HG02852 (cell line): ENCODE measurements around the gene MATN4.

Experiments
- ATAC-seq: cut with Tn5 transposase; IDR thresholded peaks from one replicate; pipeline ENCODE4 v1.9.1; 2021; ENCODE audit warnings: mild to moderate bottlenecking, moderate library complexity; ENCODE audit not compliant: unreplicated experiment

The MATN4 gene

GRCh38 chr20:45293041-45294002 is 14.8 kb downstream of the MATN4 start:
- no peak for ATAC-seq

GRCh38 chr20:45292343-45292742 is 15.8 kb downstream of the MATN4 start:
- no peak for ATAC-seq

DNA sequence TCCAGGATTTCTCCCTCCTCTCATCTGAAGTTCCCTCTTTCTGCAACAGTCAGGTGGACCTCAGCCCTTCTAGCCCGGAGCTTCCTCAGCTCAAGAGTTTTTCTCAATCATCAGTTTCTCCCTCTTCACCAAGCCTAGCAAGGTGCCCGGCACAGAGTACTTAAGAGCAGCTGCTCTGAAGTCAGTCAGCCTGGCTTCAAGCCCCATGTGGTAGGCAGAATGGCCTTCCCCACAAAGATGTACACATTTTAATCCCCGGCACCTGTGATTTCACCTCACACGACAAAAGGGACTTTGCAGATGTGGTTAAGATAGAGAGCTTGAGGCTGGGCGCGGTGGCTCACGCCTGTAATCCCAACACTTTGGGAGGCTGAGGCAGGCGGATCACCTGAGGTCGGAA is 16.6 kb downstream of the MATN4 start:
- no peak for ATAC-seq

- ATAC-seq, result no peak
These were observed 17.3 kb downstream of the MATN4 start for GRCh38 chr20:45290677-45291355.

DNA sequence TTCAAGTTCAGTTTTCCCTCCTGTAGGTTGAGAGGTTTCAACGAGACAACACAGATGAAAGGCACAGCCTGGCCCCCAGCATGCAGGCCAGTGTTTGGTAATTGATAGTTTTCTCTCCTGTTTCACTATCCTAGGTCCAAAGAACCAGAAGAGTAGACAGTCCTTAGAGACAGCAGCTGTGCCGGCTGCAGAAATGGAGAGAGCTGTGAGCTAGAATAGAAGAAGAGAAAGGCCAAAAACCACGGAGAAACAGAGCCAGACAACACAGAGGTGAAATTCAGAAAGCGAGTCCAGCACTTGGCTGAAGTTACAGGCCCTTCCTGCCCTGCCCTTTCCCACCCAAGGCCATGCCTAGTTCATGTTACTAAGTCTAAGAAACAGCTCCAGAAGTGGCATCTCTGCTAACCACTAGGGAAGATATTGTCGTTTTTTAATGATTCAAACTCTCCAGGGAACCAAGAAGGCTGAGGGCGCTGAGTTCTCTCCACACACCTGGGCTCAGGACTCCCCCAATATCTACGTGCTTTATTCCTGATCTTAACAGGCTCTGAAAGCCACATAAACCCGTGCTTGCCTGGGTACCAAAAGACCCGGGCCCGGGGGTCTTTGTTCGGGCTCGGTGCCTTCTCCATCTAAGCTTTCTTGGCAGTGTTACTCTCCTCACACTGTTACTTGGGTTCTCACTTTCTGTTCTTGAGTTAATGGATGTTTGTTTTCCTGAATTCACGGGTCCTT is 18.0 kb downstream of the MATN4 start:
- ATAC-seq, result no peak

DNA sequence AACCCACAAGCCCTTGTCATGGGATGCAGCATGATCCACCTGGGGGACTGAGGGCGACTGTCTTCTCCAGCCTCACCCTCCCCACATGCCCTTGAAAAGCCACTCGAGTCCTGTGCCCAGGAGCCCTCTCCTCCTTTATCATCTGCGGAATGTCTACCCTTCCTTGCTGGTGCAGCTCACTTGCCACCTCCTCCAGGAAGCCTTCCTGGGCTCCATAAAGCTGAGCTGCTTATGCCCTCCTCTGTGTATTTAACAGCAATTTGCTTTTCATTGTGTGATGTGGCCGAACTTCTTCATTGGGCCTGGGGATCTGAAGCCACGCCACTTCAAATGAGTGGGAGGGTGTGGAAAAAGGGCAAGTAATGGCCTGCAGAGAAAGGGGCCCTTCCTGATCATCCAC is 19.2 kb downstream of the MATN4 start:
- no peak for ATAC-seq

GRCh38 chr20:45288376-45288775 is 19.7 kb downstream of the MATN4 start:
- no peak for ATAC-seq

DNA sequence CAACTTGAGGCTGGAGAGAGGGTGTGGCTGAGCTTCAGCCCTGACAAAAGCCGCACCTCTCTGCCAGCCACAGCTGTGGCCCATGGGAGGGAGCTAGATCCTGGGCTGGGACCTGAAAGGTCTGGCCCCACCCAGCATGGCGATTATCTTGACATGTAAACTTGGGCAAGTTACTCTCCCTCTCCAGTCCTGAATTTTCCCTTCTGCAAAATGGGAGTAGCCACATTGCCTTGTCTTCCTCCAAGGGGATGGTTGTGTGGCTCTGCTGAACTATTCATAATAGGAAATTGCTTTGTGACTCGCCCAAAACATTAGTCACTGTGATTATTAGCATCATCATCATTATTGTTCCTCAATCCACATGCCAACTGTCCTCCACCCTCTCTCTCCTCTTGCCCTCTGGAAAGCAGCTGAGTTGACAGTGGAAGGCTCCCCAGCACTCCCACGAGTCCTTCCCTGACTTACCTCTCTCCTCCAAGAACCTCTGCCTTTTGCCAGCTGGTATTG is 24.5 kb downstream of the MATN4 start:
- no peak for ATAC-seq

GRCh38 chr20:45282700-45283550 is 25.2 kb downstream of the MATN4 start:
- ATAC-seq, result no peak

- ATAC-seq, result no peak
These were observed 28.1 kb downstream of the MATN4 start for GRCh38 chr20:45279992-45280391.

GRCh38 chr20:45275338-45275737 is 32.8 kb downstream of the MATN4 start:
- ATAC-seq, result no peak

DNA sequence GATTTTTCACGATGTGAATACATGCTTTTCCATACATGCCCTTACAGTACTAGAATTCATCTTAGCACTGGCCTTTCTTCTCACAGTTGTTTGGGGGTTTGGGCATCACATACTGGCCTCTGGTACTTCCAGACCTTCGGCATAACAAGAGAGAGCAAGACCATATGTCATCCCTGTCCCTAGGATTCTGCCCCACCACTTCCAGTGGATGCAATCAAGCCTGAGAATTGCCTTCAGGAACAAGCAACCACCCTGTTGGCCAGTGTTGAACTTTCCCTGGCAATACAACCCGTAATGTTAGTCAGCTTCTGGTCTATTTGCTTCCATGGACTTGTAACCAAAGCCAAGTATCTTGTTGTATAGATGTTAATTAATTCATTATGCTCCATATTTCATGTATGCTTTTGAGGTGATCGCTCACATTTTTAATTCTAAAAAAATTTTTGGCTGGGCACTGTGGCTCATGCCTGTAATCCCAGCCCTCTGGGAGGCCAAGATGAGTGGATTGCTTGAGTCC is 38.3 kb downstream of the MATN4 start:
- ATAC-seq, result no peak

DNA sequence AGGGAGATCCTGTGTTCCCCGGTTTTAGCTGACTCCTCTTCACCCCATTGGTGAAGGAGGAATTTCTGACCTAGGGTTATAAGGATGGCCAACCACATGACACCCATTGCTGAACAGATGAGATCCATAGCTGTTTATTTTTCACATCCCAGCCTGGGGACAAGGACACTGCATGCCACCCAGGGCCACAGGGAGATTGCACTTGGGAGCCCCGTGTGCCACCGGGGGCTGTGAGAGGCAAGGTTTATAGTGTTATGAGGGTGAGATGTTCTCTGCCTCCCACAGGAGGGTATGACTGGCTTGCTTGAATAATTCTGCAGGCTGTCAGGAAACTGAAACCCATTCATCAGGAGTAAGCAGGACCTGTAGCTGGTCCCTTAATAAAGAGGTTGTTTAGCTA is 39.0 kb downstream of the MATN4 start:
- no peak for ATAC-seq

DNA sequence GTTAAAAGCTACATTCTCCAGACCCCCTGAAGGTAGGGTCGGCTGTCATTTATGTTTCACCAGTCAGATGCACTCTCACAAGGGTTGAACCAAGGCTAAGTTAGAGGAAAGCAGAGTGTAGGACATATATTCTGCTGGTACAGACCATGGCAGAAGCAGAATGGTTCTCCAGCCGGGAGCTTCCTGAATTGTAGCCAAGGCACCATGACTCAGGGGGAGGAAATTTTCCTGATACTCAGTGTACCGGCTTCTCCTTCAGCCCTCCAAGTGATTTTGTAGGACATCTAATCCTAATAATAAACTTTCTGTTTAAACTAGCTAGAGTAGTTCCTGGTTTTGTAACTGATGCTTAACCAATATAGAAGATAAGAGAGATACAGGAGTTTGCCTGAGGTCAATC is 39.6 kb downstream of the MATN4 start:
- ATAC-seq, result no peak

GRCh38 chr20:45266977-45267376 is 41.1 kb downstream of the MATN4 start:
- ATAC-seq, result no peak

- no peak for ATAC-seq
These were observed 44.4 kb downstream of the MATN4 start for GRCh38 chr20:45263556-45264266.

GRCh38 chr20:45258664-45259063 is 49.4 kb downstream of the MATN4 start:
- no peak for ATAC-seq

- ATAC-seq, result no peak
These were observed 49.8 kb downstream of the MATN4 start for GRCh38 chr20:45258259-45258658.

GRCh38 chr20:45257711-45258110 is 50.4 kb downstream of the MATN4 start:
- no peak for ATAC-seq

DNA sequence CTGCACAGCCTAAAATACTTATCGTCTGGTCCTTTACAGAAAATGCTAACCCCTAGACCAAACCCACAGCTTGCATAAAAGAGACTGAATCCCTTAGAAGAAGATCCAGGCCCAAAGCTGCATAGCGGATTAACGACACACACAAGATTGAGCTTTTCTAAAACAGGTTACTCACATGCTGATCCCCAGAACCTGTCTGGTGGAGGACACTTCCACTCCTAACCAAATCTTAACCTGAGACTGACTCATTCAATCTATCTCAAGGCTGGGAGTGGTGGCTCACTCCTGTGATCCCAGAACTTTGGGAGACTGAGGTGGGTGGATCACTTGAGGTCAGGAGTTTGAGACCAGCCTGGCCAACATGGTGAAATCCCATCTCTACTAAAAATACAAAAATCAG is 50.9 kb downstream of the MATN4 start:
- ATAC-seq, result no peak
